ENCODE measurements around the gene CCDC61. TPM values are rescaled to one million over a fixed set of nuclear protein-coding genes. Genes with fewer than 3 reads are reported as not detected.

CCDC61 gene
- total RNA-seq, 2 experiments from 2014 or later: 14.2 to 20.1 TPM

- Histone ChIP-seq H3K4me1 (ENCODE audit: insufficient read depth, low read length, poor library complexity, severe bottlenecking) (peaks cover 9% of the 10 kb centered on the region), H3K36me3 (ENCODE audit: insufficient read depth, low read length) (no peaks in the 10 kb centered on the region), H2AFZ (ENCODE audit: low read length) (no peak overlapping the region), H3K9me3 (ENCODE audit: low read length) (no peaks in the 10 kb centered on the region), H3K4me2 (ENCODE audit: low read length) (no peak overlapping the region), H3K9me2 (ENCODE audit: insufficient read depth, low read length) (no peaks in the 10 kb centered on the region), H3K27ac (ENCODE audit: low read depth, low read length, poor library complexity, severe bottlenecking) (no peak overlapping the region), H4K20me1 (ENCODE audit: insufficient read depth, low read length) (no peaks in the 10 kb centered on the region), H3K4me3 (ENCODE audit: low read depth, low read length, poor library complexity, severe bottlenecking) (no peak overlapping the region), H3K79me2 (ENCODE audit: insufficient read depth, low read depth, low read length) (no peaks in the 10 kb centered on the region)
- no peak for DNase-seq (ENCODE audit: low spot score)
- BruUV-seq (replicated peaks): no TSS peak
- intact Hi-C loops (cut with micrococcal nuclease; ENCODE audit: unreplicated experiment): no loop called here
- TF ChIP-seq EZH2phosphoT487 (IDR thresholded peaks at IDR 0.05; ENCODE audit: borderline replicate concordance, low read depth, low read length) (no peak), CTCF (conservative IDR thresholded peaks at IDR 0.05; ENCODE audit: low read length) (no peak)
- ChIA-PET CTCF (ENCODE audit: unreplicated experiment) (no interaction called here), POLR2A (interaction anchor here (0.7 kb wide), 1 partner anchor 15 kb away, joined by 5 read pairs; no protein-coding TSS in a partner anchor)
Observed at GRCh38 chr19:45975306-45976070, 19.8 kb upstream of the CCDC61 start.

- Histone ChIP-seq H3K9me3 (ENCODE audit: low read length) (no peaks in the 10 kb centered on the region), H3K36me3 (ENCODE audit: insufficient read depth, low read length) (no peaks in the 10 kb centered on the region), H3K4me2 (ENCODE audit: low read length) (no peak overlapping the region), H2AFZ (ENCODE audit: low read length) (no peak overlapping the region), H3K4me1 (ENCODE audit: insufficient read depth, low read length, poor library complexity, severe bottlenecking) (peaks cover 8% of the 10 kb centered on the region), H3K27ac (ENCODE audit: low read depth, low read length, poor library complexity, severe bottlenecking) (no peak overlapping the region), H3K9me2 (ENCODE audit: insufficient read depth, low read length) (no peaks in the 10 kb centered on the region), H3K79me2 (ENCODE audit: insufficient read depth, low read depth, low read length) (no peaks in the 10 kb centered on the region), H3K4me3 (ENCODE audit: low read depth, low read length, poor library complexity, severe bottlenecking) (no peak overlapping the region), H4K20me1 (ENCODE audit: insufficient read depth, low read length) (no peaks in the 10 kb centered on the region)
- no TSS peak for BruUV-seq (replicated peaks)
- DNase-seq (ENCODE audit: low spot score): no peak
- CTCF ChIA-PET (ENCODE audit: unreplicated experiment): no interaction called here
- POLR2A ChIA-PET: no interaction called here
- intact Hi-C loops (cut with micrococcal nuclease; ENCODE audit: unreplicated experiment): no loop called here
- no peak for TF ChIP-seq EZH2phosphoT487 (IDR thresholded peaks at IDR 0.05; ENCODE audit: borderline replicate concordance, low read depth, low read length)
Observed at GRCh38 chr19:45976178-45976577, 19.1 kb upstream of the CCDC61 start.

GRCh38 chr19:45978156-45978555, 17.1 kb upstream of the CCDC61 start:
- intact Hi-C loops (cut with micrococcal nuclease; ENCODE audit: unreplicated experiment): no loop called here
- H3K9me2 ChIP-seq (ENCODE audit: insufficient read depth, low read length): no peaks in the 10 kb centered on the region
- BruUV-seq (replicated peaks): no TSS peak
- ChIA-PET POLR2A (interaction anchor here (0.6 kb wide), 1 partner anchor 87 kb away, joined by 4 read pairs; no protein-coding TSS in a partner anchor), CTCF (ENCODE audit: unreplicated experiment) (no interaction called here)
- no peak for DNase-seq (ENCODE audit: low spot score)
- H3K27ac ChIP-seq (ENCODE audit: low read depth, low read length, poor library complexity, severe bottlenecking): no peak overlapping the region
- no peak overlapping the region for H3K4me2 ChIP-seq (ENCODE audit: low read length)
- TF ChIP-seq CTCF (conservative IDR thresholded peaks at IDR 0.05; ENCODE audit: low read length) (no peak), EZH2phosphoT487 (IDR thresholded peaks at IDR 0.05; ENCODE audit: borderline replicate concordance, low read depth, low read length) (no peak)
- no peaks in the 10 kb centered on the region for H3K36me3 ChIP-seq (ENCODE audit: insufficient read depth, low read length)
- H3K4me1 ChIP-seq (ENCODE audit: insufficient read depth, low read length, poor library complexity, severe bottlenecking): no peaks in the 10 kb centered on the region
- H2AFZ ChIP-seq (ENCODE audit: low read length): no peak overlapping the region
- no peaks in the 10 kb centered on the region for H3K9me3 ChIP-seq (ENCODE audit: low read length)
- no peaks in the 10 kb centered on the region for H4K20me1 ChIP-seq (ENCODE audit: insufficient read depth, low read length)
- no peak overlapping the region for H3K4me3 ChIP-seq (ENCODE audit: low read depth, low read length, poor library complexity, severe bottlenecking)
- no peaks in the 10 kb centered on the region for H3K79me2 ChIP-seq (ENCODE audit: insufficient read depth, low read depth, low read length)

Measured in OCI-LY7 (cell line).